Neural cell (in vitro differentiated cells): ENCODE data around the gene TSFM.

Experiments used
- CTCF ChIP-seq: fragments of 450-650 bp; IDR thresholded peaks from 2 replicates; pipeline ENCODE4 v1.5.1; 2014; ENCODE audit warnings: antibody characterized with exemption, mild to moderate bottlenecking, moderate library complexity; ENCODE audit not compliant: poor library complexity, severe bottlenecking
- EZH2 ChIP-seq: fragments of 200-600, 300-800 bp; shearing (Covaris generic), sonication (generic); IDR thresholded peaks from 2 replicates; pipeline ENCODE4 v1.6.1; 2014; ENCODE audit warnings: antibody characterized with exemption, low read length, borderline replicate concordance, mild to moderate bottlenecking; ENCODE audit not compliant: insufficient read depth, poor library complexity, severe bottlenecking
- POLR2AphosphoS5 ChIP-seq: IDR thresholded peaks from 2 replicates; pipeline ENCODE4 v1.6.1; 2012
- RAD21 ChIP-seq: fragments of 450-650 bp; conservative IDR thresholded peaks from 2 replicates; pipeline ENCODE4 v1.6.1; 2014; ENCODE audit warnings: antibody characterized with exemption, mild to moderate bottlenecking, moderate library complexity

GRCh38 chr12:57780284-57780897 is 2.2 kb upstream of the TSFM start:
- TF ChIP-seq CTCF = no peak
- no peak for TF ChIP-seq RAD21
- TF ChIP-seq EZH2 = no peak
- TF ChIP-seq POLR2AphosphoS5 = no peak
